ENCODE measurements around the gene RPRD1B. TPM values are rescaled to one million over a fixed set of nuclear protein-coding genes. Genes with fewer than 3 reads are reported as not detected.

The RPRD1B gene
- total RNA-seq, 1 experiment from 2014 or later, result 112 TPM

DNA sequence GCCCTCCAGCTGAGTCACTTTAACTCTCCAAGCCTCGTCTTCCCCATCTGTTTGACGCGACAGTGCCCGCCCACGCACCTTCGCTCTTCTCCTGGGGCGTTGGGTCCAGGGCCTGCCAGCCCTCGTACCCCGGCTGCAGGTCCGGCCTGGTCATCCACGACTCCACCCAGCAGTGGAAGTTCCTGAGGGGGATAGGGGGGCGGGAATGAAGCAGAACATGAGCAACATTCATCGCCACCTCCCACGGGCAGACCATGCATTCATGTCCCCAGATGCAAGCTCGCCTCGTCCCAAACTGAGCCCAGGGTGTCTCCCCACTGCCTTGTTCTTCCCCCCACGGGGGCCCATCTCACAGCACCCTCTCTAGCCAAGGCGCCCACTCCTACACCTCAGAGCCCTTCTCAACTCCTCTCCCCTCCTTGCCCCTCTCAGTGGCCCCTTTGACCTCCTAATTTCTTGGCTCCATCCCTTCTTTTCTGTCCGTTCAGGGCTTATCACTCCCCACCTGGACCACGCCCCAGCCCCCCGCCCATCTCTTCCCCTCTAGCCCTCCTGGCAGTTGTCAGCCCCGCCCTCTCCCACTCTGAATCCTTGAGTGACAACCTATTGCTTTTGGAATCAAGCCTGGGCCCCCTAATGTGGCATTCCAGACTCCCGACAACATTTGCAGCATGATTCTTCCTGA, 107.8 kb downstream of the RPRD1B start:
- no TSS peak for BruUV-seq (replicated peaks)
- peaks cover 68% of the 10 kb centered on the region for H3K4me1 ChIP-seq
- intact Hi-C loops (cut with micrococcal nuclease; ENCODE audit: unreplicated experiment), result no loop called here
- CTCF ChIA-PET, result no interaction called here
- TF ChIP-seq, protein P1, sequence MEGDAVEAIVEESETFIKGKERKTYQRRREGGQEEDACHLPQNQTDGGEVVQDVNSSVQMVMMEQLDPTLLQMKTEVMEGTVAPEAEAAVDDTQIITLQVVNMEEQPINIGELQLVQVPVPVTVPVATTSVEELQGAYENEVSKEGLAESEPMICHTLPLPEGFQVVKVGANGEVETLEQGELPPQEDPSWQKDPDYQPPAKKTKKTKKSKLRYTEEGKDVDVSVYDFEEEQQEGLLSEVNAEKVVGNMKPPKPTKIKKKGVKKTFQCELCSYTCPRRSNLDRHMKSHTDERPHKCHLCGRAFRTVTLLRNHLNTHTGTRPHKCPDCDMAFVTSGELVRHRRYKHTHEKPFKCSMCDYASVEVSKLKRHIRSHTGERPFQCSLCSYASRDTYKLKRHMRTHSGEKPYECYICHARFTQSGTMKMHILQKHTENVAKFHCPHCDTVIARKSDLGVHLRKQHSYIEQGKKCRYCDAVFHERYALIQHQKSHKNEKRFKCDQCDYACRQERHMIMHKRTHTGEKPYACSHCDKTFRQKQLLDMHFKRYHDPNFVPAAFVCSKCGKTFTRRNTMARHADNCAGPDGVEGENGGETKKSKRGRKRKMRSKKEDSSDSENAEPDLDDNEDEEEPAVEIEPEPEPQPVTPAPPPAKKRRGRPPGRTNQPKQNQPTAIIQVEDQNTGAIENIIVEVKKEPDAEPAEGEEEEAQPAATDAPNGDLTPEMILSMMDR (IDR thresholded peaks at IDR 0.05; ENCODE audit: insufficient read depth in 1 of 2, low read depth in 1 of 2, low read length in 1 of 2, severe bottlenecking in 1 of 2, unreplicated experiment in 1 of 2), result no peak
- Mint-ChIP-seq H3K27me3 (ENCODE audit: insufficient read depth, unreplicated experiment) (no peaks in the 10 kb centered on the region), H3K4me3 (ENCODE audit: unreplicated experiment) (no peak overlapping the region), H3K27ac (ENCODE audit: unreplicated experiment) (peak overlapping the region; percentile 96), H3K9me3 (ENCODE audit: unreplicated experiment) (no peaks in the 10 kb centered on the region), H3K4me1 (ENCODE audit: low read depth, unreplicated experiment) (peaks cover 43% of the 10 kb centered on the region), H3K36me3 (ENCODE audit: insufficient read depth, unreplicated experiment) (peaks cover 70% of the 10 kb centered on the region)
- no peaks in the 10 kb centered on the region for H3K9me3 ChIP-seq
- H3K27me3 ChIP-seq (replicated peaks; ENCODE audit: control insufficient read depth, insufficient read depth, low read length), result no peaks in the 10 kb centered on the region
- POLR2A ChIA-PET, result no interaction called here
- H3K4me3 ChIP-seq (ENCODE audit: low read depth, low read length), result no peak overlapping the region
- H3K36me3 ChIP-seq (ENCODE audit: control insufficient read depth, insufficient read depth, low read length), result no peaks in the 10 kb centered on the region; the same call in 1 of the 2 replicates
- peak in 1 of 2 experiments; percentile 42 for DNase-seq

Other genes starting within 250 kb of the RPRD1B start
- 0.16 TPM in 1 of 2 replicates, not detected in the other for gene VSTM2L, start 130.6 kb upstream of the RPRD1B start, total RNA-seq (2022)
- 59.2 and 62.3 TPM in 2 replicates for gene TTI1, start 290 bp upstream of the RPRD1B start, total RNA-seq (2022)
- gene TGM2, start 131.5 kb downstream of the RPRD1B start, total RNA-seq (2022), result 138 and 162 TPM in 2 replicates
- gene KIAA1755, start 227.0 kb downstream of the RPRD1B start, total RNA-seq (2022), result 0.19 and 0.20 TPM in 2 replicates